Esophagus squamous epithelium (tissue), 4 donors: ENCODE measurements around the gene MRPL48.

Experiments used
- CTCF ChIP-seq, 6 experiments: fragments of 450-650 bp in 4 of 6; fragments of 200-600 bp in 2 of 6; sonication (generic) in 2 of 6; IDR thresholded peaks; one replicate each; pipeline ENCODE4 v1.5.1; 2016 to 2019; ENCODE audit warnings: antibody characterized with exemption in 6 of 6, mild to moderate bottlenecking in 4 of 6, moderate library complexity in 4 of 6
- POLR2A ChIP-seq, 4 donors: fragments of 450-650 bp; IDR thresholded peaks; one replicate each; pipeline ENCODE4 v1.6.1; 2017; ENCODE audit warnings: antibody characterized with exemption in 4 of 4, mild to moderate bottlenecking in 4 of 4, moderate library complexity in 3 of 4

GRCh38 chr11:73859671-73860070 is 72.0 kb downstream of the MRPL48 start:
- TF ChIP-seq CTCF (IDR thresholded peaks at IDR 0.05) (no peak), POLR2A (IDR thresholded peaks at IDR 0.05) (no peak)
